Endothelial cell of umbilical vein (primary cell): ENCODE measurements around the gene ANKRD23. TPM values are rescaled to one million over a fixed set of nuclear protein-coding genes. Genes with fewer than 3 reads are reported as not detected.

Experiments
- BruUV-seq: library from RNA; stranded (reverse); fragments of 400-500 nt; replicated peaks from 2 replicates; lab custom pipeline; 2021; lab: Mats Ljungman, UMichigan
- CTCF ChIA-PET: fragments of 300-600, 350-600 bp; sonication (Branson Sonifier 250); formaldehyde crosslinking; loops from one replicate; lab custom pipeline; 2021; ENCODE audit warnings: antibody characterized with exemption, inconsistent platforms; lab: Charles Lee
- POLR2A ChIA-PET: fragments of 300-600, 350-600 bp; sonication (Branson Sonifier 250); formaldehyde crosslinking; loops from one replicate; lab custom pipeline; 2021; ENCODE audit warnings: antibody characterized with exemption, inconsistent platforms; lab: Charles Lee
- DNase-seq: peaks from one replicate; pipeline ENCODE4 v3.0.0-alpha.2; 2011; ENCODE audit warnings: low read depth, low spot score
- FAIRE-seq: peaks from 2 replicates; lab custom pipeline; 2011; peaks lifted over from hg19 to GRCh38; lab: Jason Lieb, UNC
- H2AFZ ChIP-seq: 2 replicates; pipeline ENCODE4 v1.6.0; 2012; ENCODE audit warnings: low read depth, low read length, control low read depth, inconsistent platforms
- H3K27ac ChIP-seq: 2 replicates; pipeline ENCODE4 v1.5.1; 2011; ENCODE audit warnings: low read depth, mild to moderate bottlenecking, control low read depth, low read length, moderate library complexity; ENCODE audit not compliant: insufficient read depth
- H3K27me3 ChIP-seq, 2 experiments: 2 replicates each; pipeline versions ENCODE4 v1.6.0 to v1.6.1; 2011; ENCODE audit warnings: low read length in 2 of 2, mixed read lengths in 1 of 2; ENCODE audit not compliant: control insufficient read depth in 2 of 2, insufficient read depth in 2 of 2
- H3K36me3 ChIP-seq, 2 experiments: 2 replicates in 1 of 2; 3 replicates in 1 of 2; pipeline ENCODE4 v1.5.1; 2011; ENCODE audit warnings: low read length in 2 of 2, mild to moderate bottlenecking in 1 of 2, moderate library complexity in 1 of 2; ENCODE audit not compliant: control insufficient read depth in 2 of 2, insufficient read depth in 2 of 2; ENCODE audit errors: extremely low read depth in 1 of 2
- H3K4me1 ChIP-seq: 3 replicates; pipeline ENCODE4 v1.5.1; 2011; ENCODE audit warnings: mild to moderate bottlenecking, low read length; ENCODE audit not compliant: control insufficient read depth, insufficient read depth; ENCODE audit errors: extremely low read depth
- H3K4me2 ChIP-seq: 2 replicates; pipeline ENCODE4 v1.6.1; 2011; ENCODE audit warnings: low read length, control low read depth, mixed read lengths; ENCODE audit not compliant: insufficient read depth
- H3K4me3 ChIP-seq, 3 experiments: fragments of 200-600 bp in 1 of 3; sonication (generic), shearing (Covaris generic) in 1 of 3; replicated peaks in 1 of 3; 2 replicates each; pipeline ENCODE4 v1.5.1; 2011 to 2016; ENCODE audit warnings: control low read depth in 3 of 3, low read length in 3 of 3, mild to moderate bottlenecking in 2 of 3, inconsistent platforms in 1 of 3, low read depth in 1 of 3, moderate library complexity in 1 of 3; ENCODE audit not compliant: insufficient read depth in 1 of 3
- H3K79me2 ChIP-seq: 2 replicates; pipeline ENCODE4 v1.6.0; 2012; ENCODE audit warnings: low read length, inconsistent platforms; ENCODE audit not compliant: control insufficient read depth, insufficient read depth
- H3K9ac ChIP-seq: replicated peaks from 2 replicates; pipeline ENCODE3; 2011; ENCODE audit warnings: low read length, control low read depth; ENCODE audit not compliant: insufficient read depth; ENCODE audit errors: extremely low read depth
- H3K9me1 ChIP-seq: replicated peaks from 3 replicates; pipeline ENCODE4 v1.6.0; 2011; ENCODE audit warnings: mild to moderate bottlenecking, low read length; ENCODE audit not compliant: control insufficient read depth, insufficient read depth; ENCODE audit errors: extremely low read depth
- H3K9me3 ChIP-seq: replicated peaks from 2 replicates; pipeline ENCODE4 v1.5.1; 2012; ENCODE audit warnings: low read length, inconsistent platforms; ENCODE audit not compliant: control insufficient read depth, insufficient read depth
- H4K20me1 ChIP-seq: replicated peaks from 2 replicates; pipeline ENCODE3; 2011; ENCODE audit warnings: mild to moderate bottlenecking, low read length; ENCODE audit not compliant: control insufficient read depth, insufficient read depth; ENCODE audit errors: extremely low read depth
- CTCF ChIP-seq, 2 donors: IDR thresholded peaks; 1 replicate in 1 of 2; 2 replicates in 1 of 2; pipeline ENCODE4 v1.5.1; 2011; ENCODE audit warnings: low read length in 2 of 2, mild to moderate bottlenecking in 2 of 2, moderate library complexity in 2 of 2, control low read depth in 1 of 2, inconsistent platforms in 1 of 2, low read depth in 1 of 2; ENCODE audit not compliant: insufficient read depth in 1 of 2; ENCODE audit errors: extremely low read depth in 1 of 2
- EZH2 ChIP-seq: IDR thresholded peaks from 2 replicates; pipeline ENCODE4 v1.6.1; 2012; ENCODE audit warnings: borderline replicate concordance, low read depth, mild to moderate bottlenecking, moderate library complexity, low read length, inconsistent platforms; ENCODE audit not compliant: severe bottlenecking
- FOS ChIP-seq: IDR thresholded peaks from 2 replicates; pipeline ENCODE4 v1.6.1; 2011; ENCODE audit warnings: mild to moderate bottlenecking, low read length, moderate library complexity, borderline replicate concordance; ENCODE audit not compliant: insufficient read depth
- GATA2 ChIP-seq: IDR thresholded peaks from 2 replicates; pipeline ENCODE4 v1.7.0; 2011; ENCODE audit warnings: low read depth, mild to moderate bottlenecking, moderate library complexity, mixed read lengths, low read length; ENCODE audit not compliant: insufficient read length, insufficient read depth
- MYC ChIP-seq: IDR thresholded peaks from one replicate; pipeline ENCODE4 v1.6.1; 2011; ENCODE audit warnings: mild to moderate bottlenecking, low read depth, low read length
- POLR2AphosphoS5 ChIP-seq: IDR thresholded peaks from 2 replicates; pipeline ENCODE4 v1.6.1; 2012; ENCODE audit warnings: low read depth, mild to moderate bottlenecking, control low read depth, low read length, moderate library complexity; ENCODE audit not compliant: insufficient read depth
- dilution Hi-C: fragments of 300-500 bp; cut with MboI; formaldehyde crosslinking; loops from one replicate; pipeline ENCODE4 v1.15.0; 2019; ENCODE audit warnings: low sequenced_read_pairs; ENCODE audit not compliant: extremely low pct_ligation_motif_present
- intact Hi-C: fragments of 100-400 bp; cut with micrococcal nuclease; formaldehyde crosslinking; loops from one replicate; pipeline ENCODE4 v1.10.0; 2022
- polyA plus RNA-seq, 4 experiments: library from polyadenylated mRNA; depleted of rRNA in 3 of 4; stranded (reverse) in 3 of 4; unstranded in 1 of 4; fragments of >200 nt; gene quantifications; 2 replicates each; pipeline versions ENCODE4 v1.2.1 to v1.2.3, GENCODE V29; 2011 to 2012; ENCODE audit warnings: missing spikeins in 1 of 4
- total RNA-seq: library from RNA; stranded (reverse); gene quantifications from 2 replicates; pipeline ENCODE4 v1.2.3, GENCODE V29; 2021

The ANKRD23 gene
- total and polyA plus RNA-seq, 2 donors (not counting 3 experiments of a cell fraction or from before 2014, with no cell fraction given): 1.7 to 3.6 TPM

GRCh38 chr2:96861074-96861473 is 17.3 kb upstream of the ANKRD23 start:
- no peak for TF ChIP-seq GATA2
- TF ChIP-seq POLR2AphosphoS5: no peak
- TF ChIP-seq EZH2: no peak
- TF ChIP-seq FOS: no peak
- no peak for TF ChIP-seq CTCF (IDR thresholded peaks at IDR 0.05; ENCODE audit: extremely low read depth in 1 of 2, insufficient read depth in 1 of 2, low read depth in 1 of 2, low read length in 2 of 2)
- no peak for TF ChIP-seq MYC
- Histone ChIP-seq H3K79me2 (peaks cover 3% of the 10 kb centered on the region), H3K9me1 (no peaks in the 10 kb centered on the region), H3K27me3 (no peaks in the 10 kb centered on the region), H2AFZ (no peak overlapping the region), H3K36me3 (peaks cover 4 to 43% of the 10 kb centered on the region in 2 experiments), H3K4me2 (no peak overlapping the region), H3K9me3 (no peaks in the 10 kb centered on the region), H3K9ac (no peak overlapping the region), H3K27ac (no peak overlapping the region), H3K4me3 (no peak overlapping the region), H4K20me1 (no peaks in the 10 kb centered on the region), H3K4me1 (peaks cover 15% of the 10 kb centered on the region)
- BruUV-seq: no TSS peak
- CTCF ChIA-PET: interaction anchor here (4.3 kb wide), 1 partner anchor 8 kb away, joined by 81 read pairs; the partner anchor contains the start of gene SEMA4C
- intact Hi-C loops (no loop called here), dilution Hi-C loops (no loop called here)
- DNase-seq (no peak), FAIRE-seq (no peak)
- POLR2A ChIA-PET: no interaction called here
